Neural crest cell (in vitro differentiated cells): Measurements from ENCODE around the gene RPS6KA4. TPM values are rescaled to one million over a fixed set of nuclear protein-coding genes. Genes with fewer than 3 reads are reported as not detected.

Experiments
- DNase-seq: peaks from one replicate; pipeline ENCODE4 v3.0.0; 2021; ENCODE audit warnings: low read depth, mixed read lengths, low spot score
- H3K27ac Mint-ChIP-seq: one replicate; pipeline ENCODE4 v1.8.0; 2021; ENCODE audit warnings: mild to moderate bottlenecking, mixed read lengths; ENCODE audit not compliant: unreplicated experiment
- H3K27me3 Mint-ChIP-seq: 2 replicates; pipeline ENCODE4 v1.8.0; 2021; ENCODE audit warnings: low read depth, mild to moderate bottlenecking, mixed read lengths
- H3K36me3 Mint-ChIP-seq: 2 replicates; pipeline ENCODE4 v1.8.0; 2021; ENCODE audit warnings: low read depth, mild to moderate bottlenecking, mixed read lengths
- H3K4me1 Mint-ChIP-seq: 2 replicates; pipeline ENCODE4 v1.8.0; 2021; ENCODE audit warnings: mixed read lengths
- H3K4me3 Mint-ChIP-seq: one replicate; pipeline ENCODE4 v1.8.0; 2021; ENCODE audit warnings: mild to moderate bottlenecking, mixed read lengths
- H3K9me3 Mint-ChIP-seq: 2 replicates; pipeline ENCODE4 v1.8.0; 2021; ENCODE audit warnings: mixed read lengths
- CTCF ChIP-seq: fragments of 200-600 bp; sonication (generic); conservative IDR thresholded peaks from 2 replicates; pipeline ENCODE4 v1.5.0; 2021; ENCODE audit warnings: antibody characterized with exemption, mild to moderate bottlenecking
- total RNA-seq: library from RNA; stranded (reverse); gene quantifications from 2 replicates; pipeline ENCODE4 v1.2.1, GENCODE V29; 2021

Gene RPS6KA4
- total RNA-seq, 1 donor from 2014 or later: 17.6 TPM

- H3K4me1 Mint-ChIP-seq: peaks cover 6% of the 10 kb centered on the region
- no peak overlapping the region for H3K4me3 Mint-ChIP-seq
- no peak for DNase-seq
Observed at GRCh38 chr11:64368673-64369074, 9.7 kb downstream of the RPS6KA4 start.

GRCh38 chr11:64369440-64370421 is 10.8 kb downstream of the RPS6KA4 start:
- no peak for TF ChIP-seq CTCF
- Mint-ChIP-seq H3K27me3 (no peaks in the 10 kb centered on the region), H3K4me1 (peaks cover 8% of the 10 kb centered on the region), H3K4me3 (no peak overlapping the region), H3K9me3 (no peaks in the 10 kb centered on the region), H3K27ac (no peak overlapping the region), H3K36me3 (peaks cover 15% of the 10 kb centered on the region)
- no peak for DNase-seq

More at GRCh38 chr11:64368673-64369074, 9.7 kb downstream of the RPS6KA4 start:
- no peaks in the 10 kb centered on the region for H3K27me3 Mint-ChIP-seq
- TF ChIP-seq CTCF: no peak
- H3K27ac Mint-ChIP-seq: no peak overlapping the region
- peaks cover 15% of the 10 kb centered on the region for H3K36me3 Mint-ChIP-seq
- no peaks in the 10 kb centered on the region for H3K9me3 Mint-ChIP-seq

DNA sequence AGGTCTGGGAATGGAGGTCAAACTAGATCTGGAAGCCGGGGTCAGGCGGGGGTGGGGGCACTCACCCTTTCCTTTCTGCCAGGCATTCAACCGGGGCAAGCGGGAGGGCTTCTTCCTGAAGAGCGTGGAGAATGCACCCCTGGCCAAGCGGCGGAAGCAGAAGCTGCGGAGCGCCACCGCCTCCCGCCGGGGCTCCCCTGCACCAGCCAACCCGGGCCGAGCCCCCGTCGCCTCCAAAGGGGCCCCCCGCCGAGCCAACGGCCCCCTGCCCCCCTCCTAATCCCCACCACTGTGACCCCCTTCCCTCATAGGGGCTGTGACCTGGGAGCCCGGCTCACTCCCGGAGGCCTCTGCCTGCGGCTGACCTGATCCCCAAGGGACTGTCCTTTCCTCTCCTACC is 12.2 kb downstream of the RPS6KA4 start:
- Mint-ChIP-seq H3K4me3 (no peak overlapping the region), H3K27ac (no peak overlapping the region), H3K27me3 (no peaks in the 10 kb centered on the region), H3K9me3 (no peaks in the 10 kb centered on the region), H3K36me3 (peaks cover 15% of the 10 kb centered on the region), H3K4me1 (peaks cover 8% of the 10 kb centered on the region)
- TF ChIP-seq CTCF: no peak
- DNase-seq: no peak

- no peak for TF ChIP-seq CTCF
- Mint-ChIP-seq H3K4me3 (no peak overlapping the region), H3K27ac (no peak overlapping the region), H3K36me3 (peaks cover 9% of the 10 kb centered on the region), H3K4me1 (peaks cover 4% of the 10 kb centered on the region), H3K27me3 (no peaks in the 10 kb centered on the region), H3K9me3 (no peaks in the 10 kb centered on the region)
- no peak for DNase-seq
Observed at GRCh38 chr11:64372021-64372420, 13.1 kb downstream of the RPS6KA4 start.

DNA sequence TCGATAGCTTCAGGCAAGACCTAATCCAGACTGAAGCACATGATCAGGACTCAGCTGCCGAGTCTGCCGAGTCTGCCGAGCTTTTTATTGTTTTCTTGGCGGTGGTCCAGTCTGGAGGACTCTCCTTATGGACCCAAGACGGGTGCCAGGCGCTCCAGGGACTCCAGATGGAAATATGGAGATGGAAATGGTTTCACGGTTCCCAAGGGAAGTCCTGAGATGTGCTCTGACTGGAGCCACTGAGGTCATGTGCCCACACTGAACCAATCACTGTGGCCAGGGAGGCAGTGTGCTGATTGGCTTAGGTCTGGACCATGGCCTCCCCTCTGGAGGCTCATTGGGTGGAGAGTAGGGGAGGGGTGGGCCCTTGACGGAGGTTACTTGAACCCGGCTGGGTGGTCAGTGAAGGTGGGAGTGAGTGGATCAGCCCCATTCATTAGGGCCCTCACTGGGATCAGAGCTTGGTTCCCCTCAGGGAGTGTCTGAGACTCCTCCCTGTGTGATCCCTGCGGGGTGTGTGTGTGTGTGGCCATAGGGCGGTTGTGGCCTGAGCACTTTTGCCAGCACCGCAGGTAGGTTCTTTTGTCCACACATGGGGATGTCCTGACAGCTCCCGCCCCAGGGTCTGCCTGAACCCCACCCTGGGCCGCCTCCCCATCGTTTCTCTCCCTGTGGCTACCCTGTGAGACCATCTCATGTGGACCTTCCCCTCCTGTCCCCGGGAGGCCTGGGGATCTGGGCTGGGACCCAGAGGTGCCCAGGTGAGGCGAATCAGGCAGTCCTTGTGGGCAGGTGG is 14.0 kb downstream of the RPS6KA4 start:
- H3K4me1 Mint-ChIP-seq: peaks cover 4% of the 10 kb centered on the region
- H3K27me3 Mint-ChIP-seq: no peaks in the 10 kb centered on the region
- H3K36me3 Mint-ChIP-seq: peaks cover 9% of the 10 kb centered on the region
- H3K4me3 Mint-ChIP-seq: no peak overlapping the region
- TF ChIP-seq CTCF: no peak
- H3K27ac Mint-ChIP-seq: no peak overlapping the region
- no peaks in the 10 kb centered on the region for H3K9me3 Mint-ChIP-seq
- DNase-seq: no peak
